WTC11 (cell line): ENCODE measurements around the gene ADH7.

Source experiments
- CREM ChIP-seq: sonication (generic); formaldehyde crosslinking; IDR thresholded peaks from 2 replicates; pipeline ENCODE4 v1.8.1; 2022; ENCODE audit warnings: mild to moderate bottlenecking, missing genetic modification reagents, moderate library complexity
- MXD4 ChIP-seq: fragments of 250-450 bp; sonication (Bioruptor Pico); IDR thresholded peaks from 2 replicates; pipeline ENCODE4 v1.8.0; 2021; ENCODE audit warnings: mild to moderate bottlenecking, moderate library complexity, borderline replicate concordance
- SP1 ChIP-seq: sonication (generic); formaldehyde crosslinking; conservative IDR thresholded peaks from 2 replicates; pipeline ENCODE4 v1.8.1; 2022; ENCODE audit warnings: missing genetic modification reagents
- TEAD1 ChIP-seq: sonication (generic); formaldehyde crosslinking; IDR thresholded peaks from 2 replicates; pipeline ENCODE4 v1.8.0; 2022; ENCODE audit warnings: mild to moderate bottlenecking, missing genetic modification reagents
- TF ChIP-seq, protein P1 (sequence below): sonication (generic); formaldehyde crosslinking; IDR thresholded peaks from 2 replicates; pipeline ENCODE4 v1.8.1; 2023; ENCODE audit warnings: mild to moderate bottlenecking, missing genetic modification reagents, moderate library complexity
- TF ChIP-seq, protein P2 (sequence below): sonication (generic); formaldehyde crosslinking; IDR thresholded peaks from 2 replicates; pipeline ENCODE4 v1.8.1; 2022; ENCODE audit warnings: mild to moderate bottlenecking, moderate library complexity, missing genetic modification reagents
- TF ChIP-seq, protein P3 (sequence below): fragments of 200-600 bp; IDR thresholded peaks from 2 replicates; pipeline ENCODE4 v1.8.0; 2022; ENCODE audit warnings: antibody characterized with exemption
- TF ChIP-seq, protein P4 (sequence below): sonication (generic); formaldehyde crosslinking; IDR thresholded peaks from 2 replicates; pipeline ENCODE4 v1.8.0; 2022; ENCODE audit warnings: missing genetic modification reagents
- TF ChIP-seq, protein P5 (sequence below): sonication (generic); formaldehyde crosslinking; IDR thresholded peaks from 2 replicates; pipeline ENCODE4 v1.8.0; 2022; ENCODE audit warnings: mild to moderate bottlenecking, missing genetic modification reagents
- TF ChIP-seq, protein P6 (sequence below): sonication (generic); formaldehyde crosslinking; IDR thresholded peaks from 2 replicates; pipeline ENCODE4 v1.8.0; 2022; ENCODE audit warnings: mild to moderate bottlenecking, missing genetic modification reagents

DNA sequence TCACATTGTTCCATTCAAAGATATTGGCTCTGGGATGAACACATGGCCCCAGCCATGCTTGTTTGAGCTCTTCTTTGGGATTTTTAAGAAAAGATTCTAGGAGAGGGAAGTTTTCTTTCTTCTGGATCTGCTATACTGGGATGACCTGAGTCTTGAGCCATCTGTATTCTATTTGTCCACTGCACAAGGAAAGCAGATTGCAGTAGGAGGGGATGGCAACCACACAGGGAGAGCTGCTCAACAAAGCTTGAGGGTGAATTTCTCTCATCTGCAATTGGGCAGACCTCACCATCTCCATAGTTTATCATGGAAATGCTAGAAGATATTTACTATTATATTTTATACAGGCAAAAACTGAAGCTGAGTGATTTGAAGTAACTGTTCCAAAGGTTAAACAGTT lies 34.3 kb downstream of the ADH7 start:
- TF ChIP-seq, protein P1, sequence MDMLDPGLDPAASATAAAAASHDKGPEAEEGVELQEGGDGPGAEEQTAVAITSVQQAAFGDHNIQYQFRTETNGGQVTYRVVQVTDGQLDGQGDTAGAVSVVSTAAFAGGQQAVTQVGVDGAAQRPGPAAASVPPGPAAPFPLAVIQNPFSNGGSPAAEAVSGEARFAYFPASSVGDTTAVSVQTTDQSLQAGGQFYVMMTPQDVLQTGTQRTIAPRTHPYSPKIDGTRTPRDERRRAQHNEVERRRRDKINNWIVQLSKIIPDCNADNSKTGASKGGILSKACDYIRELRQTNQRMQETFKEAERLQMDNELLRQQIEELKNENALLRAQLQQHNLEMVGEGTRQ (CRISPR knock-in tag): no peak
- TF ChIP-seq, protein P2, sequence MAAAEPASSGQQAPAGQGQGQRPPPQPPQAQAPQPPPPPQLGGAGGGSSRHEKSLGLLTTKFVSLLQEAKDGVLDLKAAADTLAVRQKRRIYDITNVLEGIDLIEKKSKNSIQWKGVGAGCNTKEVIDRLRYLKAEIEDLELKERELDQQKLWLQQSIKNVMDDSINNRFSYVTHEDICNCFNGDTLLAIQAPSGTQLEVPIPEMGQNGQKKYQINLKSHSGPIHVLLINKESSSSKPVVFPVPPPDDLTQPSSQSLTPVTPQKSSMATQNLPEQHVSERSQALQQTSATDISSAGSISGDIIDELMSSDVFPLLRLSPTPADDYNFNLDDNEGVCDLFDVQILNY (CRISPR knock-in tag): no peak
- TF ChIP-seq, protein P3, sequence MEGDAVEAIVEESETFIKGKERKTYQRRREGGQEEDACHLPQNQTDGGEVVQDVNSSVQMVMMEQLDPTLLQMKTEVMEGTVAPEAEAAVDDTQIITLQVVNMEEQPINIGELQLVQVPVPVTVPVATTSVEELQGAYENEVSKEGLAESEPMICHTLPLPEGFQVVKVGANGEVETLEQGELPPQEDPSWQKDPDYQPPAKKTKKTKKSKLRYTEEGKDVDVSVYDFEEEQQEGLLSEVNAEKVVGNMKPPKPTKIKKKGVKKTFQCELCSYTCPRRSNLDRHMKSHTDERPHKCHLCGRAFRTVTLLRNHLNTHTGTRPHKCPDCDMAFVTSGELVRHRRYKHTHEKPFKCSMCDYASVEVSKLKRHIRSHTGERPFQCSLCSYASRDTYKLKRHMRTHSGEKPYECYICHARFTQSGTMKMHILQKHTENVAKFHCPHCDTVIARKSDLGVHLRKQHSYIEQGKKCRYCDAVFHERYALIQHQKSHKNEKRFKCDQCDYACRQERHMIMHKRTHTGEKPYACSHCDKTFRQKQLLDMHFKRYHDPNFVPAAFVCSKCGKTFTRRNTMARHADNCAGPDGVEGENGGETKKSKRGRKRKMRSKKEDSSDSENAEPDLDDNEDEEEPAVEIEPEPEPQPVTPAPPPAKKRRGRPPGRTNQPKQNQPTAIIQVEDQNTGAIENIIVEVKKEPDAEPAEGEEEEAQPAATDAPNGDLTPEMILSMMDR: no peak
- TF ChIP-seq, protein P4, sequence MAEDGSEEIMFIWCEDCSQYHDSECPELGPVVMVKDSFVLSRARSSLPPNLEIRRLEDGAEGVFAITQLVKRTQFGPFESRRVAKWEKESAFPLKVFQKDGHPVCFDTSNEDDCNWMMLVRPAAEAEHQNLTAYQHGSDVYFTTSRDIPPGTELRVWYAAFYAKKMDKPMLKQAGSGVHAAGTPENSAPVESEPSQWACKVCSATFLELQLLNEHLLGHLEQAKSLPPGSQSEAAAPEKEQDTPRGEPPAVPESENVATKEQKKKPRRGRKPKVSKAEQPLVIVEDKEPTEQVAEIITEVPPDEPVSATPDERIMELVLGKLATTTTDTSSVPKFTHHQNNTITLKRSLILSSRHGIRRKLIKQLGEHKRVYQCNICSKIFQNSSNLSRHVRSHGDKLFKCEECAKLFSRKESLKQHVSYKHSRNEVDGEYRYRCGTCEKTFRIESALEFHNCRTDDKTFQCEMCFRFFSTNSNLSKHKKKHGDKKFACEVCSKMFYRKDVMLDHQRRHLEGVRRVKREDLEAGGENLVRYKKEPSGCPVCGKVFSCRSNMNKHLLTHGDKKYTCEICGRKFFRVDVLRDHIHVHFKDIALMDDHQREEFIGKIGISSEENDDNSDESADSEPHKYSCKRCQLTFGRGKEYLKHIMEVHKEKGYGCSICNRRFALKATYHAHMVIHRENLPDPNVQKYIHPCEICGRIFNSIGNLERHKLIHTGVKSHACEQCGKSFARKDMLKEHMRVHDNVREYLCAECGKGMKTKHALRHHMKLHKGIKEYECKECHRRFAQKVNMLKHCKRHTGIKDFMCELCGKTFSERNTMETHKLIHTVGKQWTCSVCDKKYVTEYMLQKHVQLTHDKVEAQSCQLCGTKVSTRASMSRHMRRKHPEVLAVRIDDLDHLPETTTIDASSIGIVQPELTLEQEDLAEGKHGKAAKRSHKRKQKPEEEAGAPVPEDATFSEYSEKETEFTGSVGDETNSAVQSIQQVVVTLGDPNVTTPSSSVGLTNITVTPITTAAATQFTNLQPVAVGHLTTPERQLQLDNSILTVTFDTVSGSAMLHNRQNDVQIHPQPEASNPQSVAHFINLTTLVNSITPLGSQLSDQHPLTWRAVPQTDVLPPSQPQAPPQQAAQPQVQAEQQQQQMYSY (CRISPR knock-in tag): no peak
- TF ChIP-seq TEAD1: no peak
- TF ChIP-seq, protein P5, sequence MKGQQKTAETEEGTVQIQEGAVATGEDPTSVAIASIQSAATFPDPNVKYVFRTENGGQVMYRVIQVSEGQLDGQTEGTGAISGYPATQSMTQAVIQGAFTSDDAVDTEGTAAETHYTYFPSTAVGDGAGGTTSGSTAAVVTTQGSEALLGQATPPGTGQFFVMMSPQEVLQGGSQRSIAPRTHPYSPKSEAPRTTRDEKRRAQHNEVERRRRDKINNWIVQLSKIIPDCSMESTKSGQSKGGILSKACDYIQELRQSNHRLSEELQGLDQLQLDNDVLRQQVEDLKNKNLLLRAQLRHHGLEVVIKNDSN (CRISPR knock-in tag): no peak
- TF ChIP-seq, protein P6, sequence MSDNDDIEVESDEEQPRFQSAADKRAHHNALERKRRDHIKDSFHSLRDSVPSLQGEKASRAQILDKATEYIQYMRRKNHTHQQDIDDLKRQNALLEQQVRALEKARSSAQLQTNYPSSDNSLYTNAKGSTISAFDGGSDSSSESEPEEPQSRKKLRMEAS (CRISPR knock-in tag): no peak
- no peak for TF ChIP-seq CREM (CRISPR knock-in tag)
- no peak for TF ChIP-seq SP1 (CRISPR knock-in tag)
- TF ChIP-seq MXD4 (CRISPR knock-in tag): no peak
